DND-41 (cell line): ENCODE results near the gene BAHD1.

Experiments
- CTCF ChIP-seq: IDR thresholded peaks from 2 replicates; pipeline ENCODE4 v1.5.1; 2012; ENCODE audit warnings: borderline replicate concordance, low read length, moderate library complexity, mild to moderate bottlenecking; ENCODE audit not compliant: poor library complexity, severe bottlenecking; ENCODE audit errors: extremely low read depth
- EZH2 ChIP-seq: IDR thresholded peaks from 3 replicates; pipeline ENCODE4 v1.6.1; 2012; ENCODE audit warnings: borderline replicate concordance, low read depth, mild to moderate bottlenecking, moderate library complexity, low read length, inconsistent platforms; ENCODE audit not compliant: severe bottlenecking

GRCh38 chr15:40469776-40470390 is 29.1 kb downstream of the BAHD1 start:
- no peak for TF ChIP-seq CTCF
- no peak for TF ChIP-seq EZH2
